WTC11 (cell line): Measurements from ENCODE around the gene GCSH.

Source experiments
- ATF6 ChIP-seq: sonication (generic); formaldehyde crosslinking; IDR thresholded peaks from 2 replicates; pipeline ENCODE4 v1.8.1; 2023; ENCODE audit warnings: mild to moderate bottlenecking, missing genetic modification reagents
- CREB1 ChIP-seq: sonication (generic); formaldehyde crosslinking; IDR thresholded peaks from 2 replicates; pipeline ENCODE4 v1.8.0; 2023; ENCODE audit warnings: mild to moderate bottlenecking, missing genetic modification reagents
- CREM ChIP-seq: sonication (generic); formaldehyde crosslinking; IDR thresholded peaks from 2 replicates; pipeline ENCODE4 v1.8.1; 2022; ENCODE audit warnings: mild to moderate bottlenecking, missing genetic modification reagents, moderate library complexity
- CTCF ChIP-seq: fragments of 200-600 bp; IDR thresholded peaks from 2 replicates; pipeline ENCODE4 v1.8.0; 2022; ENCODE audit warnings: antibody characterized with exemption
- FOXK1 ChIP-seq: sonication (generic); formaldehyde crosslinking; IDR thresholded peaks from 2 replicates; pipeline ENCODE4 v1.8.0; 2022; ENCODE audit warnings: mild to moderate bottlenecking, moderate library complexity, missing genetic modification reagents
- FOXP4 ChIP-seq: sonication (generic); formaldehyde crosslinking; IDR thresholded peaks from 2 replicates; pipeline ENCODE4 v1.8.0; 2022; ENCODE audit warnings: mild to moderate bottlenecking, missing genetic modification reagents
- JUN ChIP-seq: sonication (generic); formaldehyde crosslinking; IDR thresholded peaks from 2 replicates; pipeline ENCODE4 v1.8.0; 2023; ENCODE audit warnings: mild to moderate bottlenecking, missing genetic modification reagents
- MAX ChIP-seq: sonication (generic); formaldehyde crosslinking; IDR thresholded peaks from 2 replicates; pipeline ENCODE4 v1.8.0; 2022; ENCODE audit warnings: mild to moderate bottlenecking, missing genetic modification reagents
- NR2C2 ChIP-seq: sonication (generic); formaldehyde crosslinking; IDR thresholded peaks from 2 replicates; pipeline ENCODE4 v1.8.0; 2022; ENCODE audit warnings: mild to moderate bottlenecking, missing genetic modification reagents
- TEAD1 ChIP-seq: sonication (generic); formaldehyde crosslinking; IDR thresholded peaks from 2 replicates; pipeline ENCODE4 v1.8.0; 2022; ENCODE audit warnings: mild to moderate bottlenecking, missing genetic modification reagents
- ZNF121 ChIP-seq: sonication (generic); formaldehyde crosslinking; IDR thresholded peaks from 2 replicates; pipeline ENCODE4 v1.8.0; 2023; ENCODE audit warnings: missing genetic modification reagents

DNA sequence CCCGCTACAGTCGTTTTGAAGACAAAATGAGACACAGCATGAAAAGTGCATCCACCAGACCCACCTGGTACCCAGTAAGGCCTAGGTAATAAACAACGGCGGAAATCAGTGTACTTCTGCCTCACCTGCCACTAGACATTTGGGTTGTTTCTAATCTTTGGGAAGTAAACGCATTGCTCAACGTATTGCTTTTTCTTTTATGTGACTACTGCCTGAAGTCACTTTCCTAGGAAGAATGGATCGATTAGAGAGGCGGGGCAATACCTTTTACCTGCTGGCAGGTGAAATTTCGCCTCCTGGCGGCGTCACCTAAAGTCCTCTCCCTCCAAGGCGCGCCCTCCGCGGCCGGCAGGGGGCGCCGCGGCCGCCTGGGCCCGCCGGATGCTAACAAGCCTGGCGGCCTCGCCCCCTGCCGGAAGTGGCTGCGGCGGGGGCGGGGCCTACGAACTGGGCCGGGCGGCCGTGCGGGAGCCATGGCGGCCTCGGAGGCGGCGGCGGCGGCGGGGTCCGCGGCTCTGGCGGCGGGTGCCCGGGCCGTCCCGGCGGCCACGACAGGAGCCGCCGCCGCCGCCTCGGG lies 60.7 kb downstream of the GCSH start, which contains the start of gene ATMIN:
- TF ChIP-seq CTCF (peak; percentile 93), JUN (no peak), CREM (0 out of 2 replicates have a peak, but pooled peaks have one; percentile 49), CREB1 (CRISPR knock-in tag) (no peak), ZNF121 (CRISPR knock-in tag) (no peak), FOXP4 (CRISPR knock-in tag) (no peak), NR2C2 (CRISPR knock-in tag) (no peak), FOXK1 (no peak), ATF6 (CRISPR knock-in tag) (no peak), MAX (no peak), TEAD1 (no peak)
